ENCODE results near the gene LPIN1. TPM values are rescaled to one million over a fixed set of nuclear protein-coding genes. Genes with fewer than 3 reads are reported as not detected.
A peak's percentile ranks its signal among the peaks of the same experiment; 100 is the strongest.

Gene LPIN1
- total and polyA plus RNA-seq, 4 donors = 4.4 to 54.0 (median 23.0) TPM

- no peak for ATAC-seq (ENCODE audit: low FRiP score)
- H3K4me3 ChIP-seq (ENCODE audit: low read length in 2 of 2) = no peak overlapping the region
- intact Hi-C loops (cut with DNase I) = loop anchor here (2.0 to 5.0 kb wide), 3 partner anchors 33 to 53 kb away; no protein-coding TSS in a partner anchor
- no peaks in the 10 kb centered on the region for H3K9me3 ChIP-seq (ENCODE audit: control insufficient read depth, low read length)
- DNase-seq = no peak
- WGBS, 2 donors = 46 to 50% methylated on average over 27 of the region's 27 CpGs
- H3K27me3 ChIP-seq (ENCODE audit: control insufficient read depth in 1 of 2, insufficient read depth in 2 of 2, low read length in 1 of 2) = no peaks in the 10 kb centered on the region
- peaks cover 0 to 5% of the 10 kb centered on the region in 2 donors for H3K4me1 ChIP-seq (ENCODE audit: control insufficient read depth in 1 of 2, insufficient read depth in 2 of 2, low read length in 2 of 2)
- no peaks in the 10 kb centered on the region for H3K36me3 ChIP-seq (ENCODE audit: control insufficient read depth in 1 of 2, insufficient read depth in 2 of 2, low read length in 1 of 2)
- H3K27ac ChIP-seq (ENCODE audit: low read depth in 1 of 2, low read length in 2 of 2) = peak overlapping the region in 1 of 2 donors; percentile 65
These were observed 638 bp upstream of the LPIN1 start for GRCh38 chr2:11745613-11746375.

GRCh38 chr2:11746807-11747459 is 501 bp downstream of the LPIN1 start:
- intact Hi-C loops (cut with DNase I) = loop anchor here (2.0 to 5.0 kb wide), 3 partner anchors 35 to 54 kb away; no protein-coding TSS in a partner anchor
- ATAC-seq (ENCODE audit: low FRiP score) (peak; percentile 17), DNase-seq (peak in 1 of 2 donors; percentile 75)

GRCh38 chr2:11748018-11748860 is 1.8 kb downstream of the LPIN1 start:
- Histone ChIP-seq H3K36me3 (ENCODE audit: control insufficient read depth in 1 of 2, insufficient read depth in 2 of 2, low read length in 1 of 2) (no peaks in the 10 kb centered on the region), H3K4me3 (ENCODE audit: low read length in 2 of 2) (no peak overlapping the region), H3K27me3 (ENCODE audit: control insufficient read depth in 1 of 2, insufficient read depth in 2 of 2, low read length in 1 of 2) (no peaks in the 10 kb centered on the region), H3K9me3 (ENCODE audit: control insufficient read depth, low read length) (no peaks in the 10 kb centered on the region), H3K27ac (ENCODE audit: low read depth in 1 of 2, low read length in 2 of 2) (no peak overlapping the region), H3K4me1 (ENCODE audit: control insufficient read depth in 1 of 2, insufficient read depth in 2 of 2, low read length in 2 of 2) (peaks cover 0 to 5% of the 10 kb centered on the region in 2 donors)
- WGBS, 2 donors = 89 to 90% methylated on average over 19 of the region's 19 CpGs
- no peak for ATAC-seq (ENCODE audit: low FRiP score)
- DNase-seq = peak in 1 of 2 donors; percentile 57
- intact Hi-C loops (cut with DNase I) = loop anchor here in 1 of 2 donors (5.0 kb wide), 2 partner anchors 36 to 51 kb away; no protein-coding TSS in a partner anchor

More at GRCh38 chr2:11746807-11747459, 501 bp downstream of the LPIN1 start:
- Histone ChIP-seq H3K27me3 (ENCODE audit: control insufficient read depth in 1 of 2, insufficient read depth in 2 of 2, low read length in 1 of 2) (no peaks in the 10 kb centered on the region), H3K36me3 (ENCODE audit: control insufficient read depth in 1 of 2, insufficient read depth in 2 of 2, low read length in 1 of 2) (no peaks in the 10 kb centered on the region), H3K27ac (ENCODE audit: low read depth in 1 of 2, low read length in 2 of 2) (peak overlapping the region in 1 of 2 donors; percentile 28), H3K4me3 (ENCODE audit: low read length in 2 of 2) (peak overlapping the region; percentile 44 to 95), H3K4me1 (ENCODE audit: control insufficient read depth in 1 of 2, insufficient read depth in 2 of 2, low read length in 2 of 2) (peaks cover 0 to 5% of the 10 kb centered on the region in 2 donors), H3K9me3 (ENCODE audit: control insufficient read depth, low read length) (no peaks in the 10 kb centered on the region)
- 0 to 1% methylated on average over 26 to 42 of the region's 42 CpGs for WGBS, 2 donors

GRCh38 chr2:11748861-11749645 is 2.6 kb downstream of the LPIN1 start:
- Histone ChIP-seq H3K27me3 (ENCODE audit: control insufficient read depth in 1 of 2, insufficient read depth in 2 of 2, low read length in 1 of 2) (no peaks in the 10 kb centered on the region), H3K4me3 (ENCODE audit: low read length in 2 of 2) (no peak overlapping the region), H3K9me3 (ENCODE audit: control insufficient read depth, low read length) (no peaks in the 10 kb centered on the region), H3K4me1 (ENCODE audit: control insufficient read depth in 1 of 2, insufficient read depth in 2 of 2, low read length in 2 of 2) (peaks cover 0 to 7% of the 10 kb centered on the region in 2 donors), H3K36me3 (ENCODE audit: control insufficient read depth in 1 of 2, insufficient read depth in 2 of 2, low read length in 1 of 2) (no peaks in the 10 kb centered on the region), H3K27ac (ENCODE audit: low read depth in 1 of 2, low read length in 2 of 2) (no peak overlapping the region)
- 90 to 92% methylated on average over 13 of the region's 13 CpGs for WGBS, 2 donors
- ATAC-seq (ENCODE audit: low FRiP score) = no peak
- intact Hi-C loops (cut with DNase I) = loop anchor here in 1 of 2 donors (5.0 kb wide), 2 partner anchors 37 to 52 kb away; no protein-coding TSS in a partner anchor
- no peak for DNase-seq

- no peak for DNase-seq
These were observed 3.4 kb downstream of the LPIN1 start for GRCh38 chr2:11749646-11750349.

GRCh38 chr2:11750422-11750821 is 4.0 kb downstream of the LPIN1 start:
- no peak overlapping the region for H3K27ac ChIP-seq (ENCODE audit: low read depth in 1 of 2, low read length in 2 of 2)

More at GRCh38 chr2:11749646-11750349, 3.4 kb downstream of the LPIN1 start:
- ATAC-seq (ENCODE audit: low FRiP score) = no peak
- WGBS, 2 donors = 87 to 89% methylated on average over 13 of the region's 13 CpGs
- peaks cover 0 to 9% of the 10 kb centered on the region in 2 donors for H3K4me1 ChIP-seq (ENCODE audit: control insufficient read depth in 1 of 2, insufficient read depth in 2 of 2, low read length in 2 of 2)
- no peak overlapping the region for H3K27ac ChIP-seq (ENCODE audit: low read depth in 1 of 2, low read length in 2 of 2)
- no peak overlapping the region for H3K4me3 ChIP-seq (ENCODE audit: low read length in 2 of 2)
- no peaks in the 10 kb centered on the region for H3K36me3 ChIP-seq (ENCODE audit: control insufficient read depth in 1 of 2, insufficient read depth in 2 of 2, low read length in 1 of 2)
- intact Hi-C loops (cut with DNase I) = loop anchor here in 1 of 2 donors (5.0 kb wide), 2 partner anchors 37 to 52 kb away; no protein-coding TSS in a partner anchor
- no peaks in the 10 kb centered on the region for H3K27me3 ChIP-seq (ENCODE audit: control insufficient read depth in 1 of 2, insufficient read depth in 2 of 2, low read length in 1 of 2)
- no peaks in the 10 kb centered on the region for H3K9me3 ChIP-seq (ENCODE audit: control insufficient read depth, low read length)

GRCh38 chr2:11750917-11751316 is 4.5 kb downstream of the LPIN1 start:
- Histone ChIP-seq H3K27ac (ENCODE audit: low read depth in 1 of 2, low read length in 2 of 2) (no peak overlapping the region), H3K4me1 (ENCODE audit: control insufficient read depth in 1 of 2, insufficient read depth in 2 of 2, low read length in 2 of 2) (peaks cover 0 to 9% of the 10 kb centered on the region in 2 donors), H3K36me3 (ENCODE audit: control insufficient read depth in 1 of 2, insufficient read depth in 2 of 2, low read length in 1 of 2) (no peaks in the 10 kb centered on the region), H3K9me3 (ENCODE audit: control insufficient read depth, low read length) (no peaks in the 10 kb centered on the region), H3K4me3 (ENCODE audit: low read length in 2 of 2) (no peak overlapping the region), H3K27me3 (ENCODE audit: control insufficient read depth in 1 of 2, insufficient read depth in 2 of 2, low read length in 1 of 2) (no peaks in the 10 kb centered on the region)
- WGBS, 2 donors = 71 to 79% methylated on average over 7 of the region's 7 CpGs
- no peak for DNase-seq
- intact Hi-C loops (cut with DNase I) = no loop called here
- no peak for ATAC-seq (ENCODE audit: low FRiP score)

More at GRCh38 chr2:11750422-11750821, 4.0 kb downstream of the LPIN1 start:
- no peak for ATAC-seq (ENCODE audit: low FRiP score)
- H3K4me3 ChIP-seq (ENCODE audit: low read length in 2 of 2) = no peak overlapping the region
- intact Hi-C loops (cut with DNase I) = no loop called here
- H3K36me3 ChIP-seq (ENCODE audit: control insufficient read depth in 1 of 2, insufficient read depth in 2 of 2, low read length in 1 of 2) = no peaks in the 10 kb centered on the region
- H3K4me1 ChIP-seq (ENCODE audit: control insufficient read depth in 1 of 2, insufficient read depth in 2 of 2, low read length in 2 of 2) = peaks cover 0 to 9% of the 10 kb centered on the region in 2 donors
- no peaks in the 10 kb centered on the region for H3K27me3 ChIP-seq (ENCODE audit: control insufficient read depth in 1 of 2, insufficient read depth in 2 of 2, low read length in 1 of 2)
- DNase-seq = no peak
- no peaks in the 10 kb centered on the region for H3K9me3 ChIP-seq (ENCODE audit: control insufficient read depth, low read length)
- 84 to 87% methylated on average over 5 of the region's 5 CpGs for WGBS, 2 donors
